Stimulated activated CD4-positive, alpha-beta T cell treated with anti-CD3 and anti-CD28 coated beads, Interleukin-12 subunit alpha, Interleukin-12 subunit beta, amount 100 ng/mL, for 4 hours (primary cell): ENCODE data around the gene ARL16.
A peak's percentile ranks its signal among the peaks of the same experiment; 100 is the strongest.
"Not testable (repeated sequence)": the region's sequence is repeated elsewhere in the genome, so short reads cannot be mapped to it uniquely, and the experiment has no call there.

ENCODE experiments used
- DNase-seq: peaks from one replicate; pipeline ENCODE4 v3.0.0-alpha.2; 2020

The ARL16 gene

GRCh38 chr17:81695211-81695610 lies 11.6 kb upstream of the ARL16 start:
- no peak for DNase-seq

DNA sequence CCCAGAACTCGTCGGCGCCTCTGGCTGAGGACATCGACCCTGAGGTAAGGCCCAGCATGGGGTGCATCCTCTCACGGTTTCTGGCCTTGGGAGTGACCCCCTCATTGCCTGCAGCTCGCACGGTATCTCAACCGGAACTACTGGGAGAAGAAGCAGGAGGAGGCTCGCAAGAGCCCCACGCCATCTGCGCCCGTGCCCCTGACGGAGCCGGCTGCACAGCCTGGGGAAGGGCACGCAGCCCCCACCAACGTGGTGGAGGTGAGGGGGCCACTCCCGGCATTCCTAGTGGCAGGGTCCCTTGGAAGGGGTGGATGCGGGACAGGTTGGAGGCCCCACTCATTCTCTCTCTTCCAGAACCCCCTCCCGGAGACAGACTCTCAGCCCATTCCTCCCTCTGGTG lies 11.2 kb upstream of the ARL16 start:
- no peak for DNase-seq

- no peak for DNase-seq
Measured at GRCh38 chr17:81693509-81694210, 10.1 kb upstream of the ARL16 start.

DNA sequence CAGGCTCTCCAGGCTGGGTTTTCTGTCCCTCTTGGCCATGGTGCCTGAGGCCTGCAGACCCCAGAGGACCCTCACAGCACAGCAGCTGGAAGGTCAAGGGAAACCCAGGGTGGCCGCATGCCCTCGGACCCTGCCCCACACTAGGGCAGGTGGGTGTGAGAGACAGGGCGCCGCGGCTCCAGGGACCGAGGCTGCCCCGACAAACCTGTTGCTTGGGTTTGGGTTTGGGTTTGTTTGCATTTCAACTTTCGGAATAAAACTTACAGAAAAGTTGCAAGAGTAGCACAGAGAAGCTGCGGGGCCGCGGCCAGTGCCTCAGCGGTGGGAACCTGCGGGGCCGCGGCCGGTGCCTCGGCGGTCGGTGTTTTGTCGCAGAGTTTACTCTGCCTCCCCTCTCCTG lies 8.0 kb upstream of the ARL16 start:
- no peak for DNase-seq

DNA sequence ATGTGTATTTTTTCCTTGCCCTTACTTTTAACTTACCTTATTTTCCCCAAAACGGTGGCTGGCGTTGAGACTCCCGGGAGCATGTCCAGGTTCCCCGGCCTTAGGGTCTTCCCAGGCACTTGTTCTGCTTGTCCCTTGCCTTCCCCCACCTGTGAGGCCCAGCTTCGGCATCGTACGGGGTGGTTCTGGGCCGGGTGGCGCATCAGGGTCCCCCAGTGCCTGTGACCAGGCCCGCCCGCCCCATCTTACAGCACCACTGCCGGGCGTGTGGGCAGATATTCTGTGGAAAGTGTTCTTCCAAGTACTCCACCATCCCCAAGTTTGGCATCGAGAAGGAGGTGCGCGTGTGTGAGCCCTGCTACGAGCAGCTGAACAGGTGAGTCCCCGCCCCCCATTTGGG lies 7.6 kb upstream of the ARL16 start:
- DNase-seq = no peak

DNA sequence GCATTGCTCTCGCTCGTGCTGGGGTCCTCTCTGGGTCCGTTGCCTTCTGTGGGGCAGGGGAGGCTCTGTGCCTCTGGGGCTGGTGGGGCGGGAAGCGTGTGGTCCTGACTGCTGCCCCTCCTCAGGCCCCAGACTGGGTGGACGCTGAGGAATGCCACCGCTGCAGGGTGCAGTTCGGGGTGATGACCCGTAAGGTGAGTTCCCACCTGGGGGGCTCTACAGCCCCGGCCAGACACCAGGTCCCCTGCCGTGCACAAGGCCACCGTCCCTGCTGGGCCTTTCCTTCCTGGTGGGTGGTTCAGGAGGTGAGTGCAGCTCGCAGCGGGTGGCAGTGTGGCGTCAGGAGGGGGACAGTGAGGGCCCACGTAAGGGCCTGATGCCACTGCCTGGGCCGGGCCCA lies 7.0 kb upstream of the ARL16 start:
- no peak for DNase-seq

- no peak for DNase-seq
Measured at GRCh38 chr17:81690066-81690465, 6.5 kb upstream of the ARL16 start.

DNA sequence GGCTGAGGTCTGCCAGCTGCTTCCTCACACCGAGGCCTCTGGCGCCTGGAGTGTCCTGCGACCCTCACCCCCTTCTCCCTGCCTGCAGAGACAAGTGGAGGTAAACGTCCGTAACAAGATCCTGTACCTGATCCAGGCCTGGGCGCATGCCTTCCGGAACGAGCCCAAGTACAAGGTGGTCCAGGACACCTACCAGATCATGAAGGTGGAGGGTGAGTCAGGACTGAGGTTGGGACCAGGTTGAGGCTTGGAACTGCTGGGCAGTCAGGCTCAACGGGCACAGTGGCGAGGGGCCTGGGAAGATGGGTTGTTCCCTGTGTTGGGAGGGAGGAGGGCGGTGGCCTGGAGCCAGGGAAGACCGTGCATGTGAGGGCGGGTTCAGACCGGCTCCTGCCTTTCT lies 5.0 kb upstream of the ARL16 start:
- DNase-seq = no peak

DNA sequence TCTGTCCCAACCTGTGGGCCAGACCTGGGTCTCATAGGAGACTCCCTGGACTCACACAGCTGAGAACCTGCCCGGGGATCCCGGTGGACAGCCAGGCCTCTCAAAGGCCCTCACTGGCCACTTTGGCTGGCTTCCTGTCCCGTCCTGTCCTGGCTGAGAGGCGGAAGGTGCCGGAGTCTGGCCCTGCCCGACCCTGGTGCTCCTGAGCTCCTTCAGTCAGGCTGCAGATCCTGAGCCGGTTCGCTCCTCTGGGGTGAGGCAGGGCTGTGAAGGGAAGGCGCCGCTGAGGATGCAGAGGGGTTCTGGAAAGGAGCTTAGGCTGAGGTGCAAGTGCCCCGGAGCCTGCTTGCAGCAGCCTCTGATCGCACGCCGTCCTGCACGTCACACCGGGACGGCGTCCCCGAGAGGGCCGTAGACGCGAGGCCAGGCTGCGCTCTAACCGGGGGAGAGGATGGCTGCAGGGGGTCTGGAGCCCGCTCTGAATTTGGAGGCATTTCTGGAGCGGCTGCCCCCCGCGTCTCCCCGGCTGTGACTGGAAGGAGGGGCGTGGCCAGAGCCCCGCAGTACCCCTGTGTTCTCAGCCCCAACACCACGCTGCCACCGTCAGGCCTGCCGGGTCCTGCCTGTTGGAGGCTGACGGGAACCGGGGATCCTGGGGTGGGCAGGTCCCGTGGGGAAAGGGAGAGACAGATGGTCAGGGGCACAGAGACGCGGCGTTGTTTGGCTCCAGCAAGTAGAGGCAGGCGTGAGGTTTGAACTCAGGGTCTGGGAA lies 4.4 kb upstream of the ARL16 start:
- DNase-seq = no peak

DNA sequence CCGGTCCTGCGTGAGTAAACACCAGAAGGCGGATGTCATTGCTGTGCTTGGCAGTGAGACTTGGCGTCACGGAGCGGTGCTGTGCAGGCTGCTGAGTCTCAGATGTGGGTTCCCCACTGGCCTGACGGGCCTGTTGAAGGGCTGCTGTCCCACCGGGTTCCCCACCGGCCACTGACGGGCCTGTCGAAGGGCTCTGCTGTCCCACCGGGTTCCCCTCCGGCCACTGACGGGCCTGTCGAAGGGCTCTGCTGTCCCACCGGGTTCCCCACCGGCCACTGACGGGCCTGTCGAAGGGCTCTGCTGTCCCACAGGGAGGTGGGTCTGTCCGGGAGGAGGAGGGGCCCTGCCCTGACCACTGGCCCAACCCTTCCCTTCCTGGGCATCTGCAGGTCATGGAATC lies 3.0 kb upstream of the ARL16 start:
- DNase-seq = no peak

GRCh38 chr17:81685108-81685507 lies 1.5 kb upstream of the ARL16 start:
- peak; percentile 50 for DNase-seq

- no peak for DNase-seq
Measured at GRCh38 chr17:81684442-81684911, 880 bp upstream of the ARL16 start.

DNA sequence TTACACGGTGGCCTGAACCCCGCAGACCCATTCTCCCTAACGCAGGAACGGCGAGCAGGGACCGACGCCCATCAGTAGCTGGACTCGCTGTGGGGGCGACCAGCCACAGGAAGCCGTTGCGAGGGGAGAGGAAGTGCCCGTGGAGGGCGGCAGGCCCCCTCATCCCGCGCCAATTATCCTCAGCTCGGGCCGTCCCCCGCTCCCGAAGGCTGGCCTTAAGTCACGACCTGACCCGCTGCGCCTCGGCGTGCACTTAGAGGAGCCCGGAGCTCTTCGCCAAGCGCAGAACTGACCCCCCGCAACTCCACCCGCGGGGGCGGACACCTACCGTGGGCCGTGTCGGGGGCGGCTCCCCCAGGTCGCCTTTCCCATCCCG lies 401 bp downstream of the ARL16 start:
- DNase-seq = no peak

DNA sequence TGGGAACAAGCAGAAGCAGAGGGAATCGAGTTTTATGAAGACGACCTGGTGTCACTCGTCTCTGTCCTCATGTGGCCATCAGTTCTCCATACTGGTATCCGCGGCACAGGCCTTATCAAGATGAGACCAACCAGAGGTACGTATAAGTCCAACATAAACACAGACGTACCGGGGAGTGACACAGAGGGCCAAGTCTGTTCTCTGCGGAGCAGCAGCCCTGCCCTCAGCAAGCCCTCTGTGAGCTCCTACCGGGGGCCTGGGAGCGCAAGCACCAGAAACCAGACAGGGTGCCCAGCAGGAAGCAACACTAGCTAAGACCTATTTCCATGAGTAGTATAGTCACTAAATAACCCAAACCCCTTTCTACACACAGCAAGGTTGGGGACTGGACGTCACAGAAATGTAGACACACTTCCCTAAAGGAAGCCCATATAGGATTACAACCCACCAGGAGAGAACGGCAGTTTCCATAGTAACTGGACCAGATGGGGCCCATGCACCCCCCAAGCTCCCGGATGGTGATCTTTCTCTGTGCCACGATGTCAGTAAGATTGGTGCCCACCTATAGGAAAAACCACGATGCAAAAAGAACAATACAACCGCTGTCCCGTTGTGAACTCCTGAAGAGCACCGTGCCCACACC lies 911 bp downstream of the ARL16 start:
- no peak for DNase-seq

DNA sequence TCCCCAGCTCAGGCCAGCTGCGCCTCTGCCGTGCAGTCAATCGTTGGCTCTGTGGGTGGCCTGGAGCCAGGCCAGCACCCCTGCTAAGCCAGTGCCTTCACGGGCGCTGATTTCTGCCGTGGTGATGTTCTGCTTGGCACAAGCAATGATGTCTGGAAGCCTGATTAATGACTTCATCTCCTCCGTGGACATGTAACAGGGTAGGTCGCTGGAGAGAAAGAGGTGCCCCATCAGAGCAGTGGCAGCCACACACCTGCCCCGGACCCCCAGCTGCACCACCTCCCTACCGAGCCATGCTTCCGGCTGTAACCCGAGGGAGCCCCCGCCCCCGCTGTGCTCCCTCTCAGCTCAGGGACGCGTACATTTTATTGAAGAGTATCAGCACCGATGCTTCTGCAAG lies 1.9 kb downstream of the ARL16 start:
- DNase-seq = no peak

DNA sequence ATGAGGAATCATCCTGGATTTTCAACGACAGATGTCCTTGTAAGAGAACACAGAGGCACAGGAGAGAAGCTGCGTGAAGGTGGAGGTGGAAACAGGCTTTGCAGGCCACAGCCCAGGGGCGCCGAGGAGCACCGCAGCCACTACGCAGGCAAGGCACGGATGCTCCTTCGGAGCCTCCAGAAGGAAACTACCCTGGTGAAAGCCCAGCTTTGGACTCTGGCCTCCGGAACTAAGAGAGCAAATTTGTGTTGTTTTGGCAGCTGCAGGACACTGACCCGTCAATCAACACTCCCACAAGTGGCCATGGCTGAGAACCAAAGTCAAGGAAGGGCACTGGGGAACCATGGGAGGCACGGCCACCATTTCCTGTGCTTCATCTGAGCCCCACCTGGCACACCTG lies 3.4 kb downstream of the ARL16 start:
- DNase-seq = no peak

DNA sequence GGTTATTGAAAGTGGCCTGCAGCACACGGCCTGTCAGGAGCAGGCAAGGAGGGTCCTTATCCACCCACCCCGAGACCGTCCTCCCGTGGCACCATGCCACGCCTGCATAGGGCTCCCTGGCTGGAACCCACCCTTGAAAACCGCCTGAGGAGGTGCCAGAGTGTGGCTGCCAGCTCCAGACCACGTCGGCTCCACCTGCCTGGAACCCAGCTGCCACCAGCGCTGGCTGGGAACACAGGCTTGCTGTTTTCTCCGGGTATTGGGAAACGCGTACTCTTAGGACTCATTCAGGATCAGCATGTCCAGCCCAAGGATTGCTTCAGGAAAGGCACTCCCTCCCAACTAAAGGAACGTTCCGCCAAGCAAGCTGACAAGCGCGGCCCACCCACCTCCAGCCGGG lies 6.7 kb downstream of the ARL16 start:
- DNase-seq = no peak

DNA sequence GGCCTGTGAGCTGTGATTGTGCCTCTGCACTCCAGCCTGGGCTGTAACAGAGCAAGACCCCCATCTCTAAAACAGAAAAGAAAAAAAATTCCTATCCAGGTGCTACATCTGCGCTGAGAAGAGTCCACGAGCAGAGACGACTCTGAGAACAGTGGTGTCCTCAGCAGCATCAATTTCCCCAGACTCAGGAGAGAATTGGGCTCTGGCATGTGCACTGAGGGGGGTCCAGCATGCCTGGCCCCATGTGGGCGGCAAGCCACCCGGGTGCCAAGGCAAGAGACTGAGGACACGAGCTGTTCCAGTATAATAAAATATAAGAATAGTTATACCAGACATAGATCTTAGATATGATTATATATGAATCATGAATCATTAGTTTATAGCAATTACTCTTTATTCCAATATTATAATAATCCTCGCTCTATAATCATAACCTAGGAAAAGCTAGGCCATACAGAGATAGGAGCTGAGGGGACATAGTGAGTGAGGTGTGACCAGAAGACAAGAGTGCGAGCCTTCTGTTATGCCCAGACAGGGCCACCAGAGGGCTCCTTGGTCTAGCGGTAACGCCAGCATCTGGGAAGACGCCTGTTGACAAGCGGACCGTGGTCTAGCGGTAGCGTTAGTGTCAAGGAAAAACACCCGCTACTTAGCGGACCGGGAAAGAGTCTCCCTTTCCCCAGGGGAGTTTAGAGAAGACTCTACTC lies 7.9 kb downstream of the ARL16 start:
- DNase-seq = not testable (repeated sequence)

GRCh38 chr17:81673561-81674258 lies 9.9 kb downstream of the ARL16 start:
- DNase-seq = no peak

DNA sequence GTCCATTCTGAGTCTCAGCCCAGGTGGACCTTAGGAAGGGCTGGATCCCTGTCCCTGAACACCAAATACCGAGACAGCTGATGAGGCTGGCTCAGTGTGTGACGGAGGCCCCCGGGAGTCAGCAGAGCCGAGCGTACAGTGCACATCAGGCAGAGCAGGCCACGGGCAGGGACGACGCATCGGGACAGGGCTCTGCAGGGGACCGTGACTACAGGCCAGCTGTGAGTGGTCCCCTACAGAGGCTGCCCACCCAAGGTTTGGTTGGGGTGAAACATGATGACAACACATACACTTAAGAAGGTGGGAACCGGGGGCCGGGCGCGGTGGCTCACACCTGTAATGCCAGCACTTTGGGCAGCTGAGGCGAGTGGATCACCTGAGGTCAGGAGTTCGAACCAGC lies 10.6 kb downstream of the ARL16 start:
- DNase-seq = no peak

- no peak for DNase-seq
Measured at GRCh38 chr17:81672504-81672903, 11.1 kb downstream of the ARL16 start.

DNA sequence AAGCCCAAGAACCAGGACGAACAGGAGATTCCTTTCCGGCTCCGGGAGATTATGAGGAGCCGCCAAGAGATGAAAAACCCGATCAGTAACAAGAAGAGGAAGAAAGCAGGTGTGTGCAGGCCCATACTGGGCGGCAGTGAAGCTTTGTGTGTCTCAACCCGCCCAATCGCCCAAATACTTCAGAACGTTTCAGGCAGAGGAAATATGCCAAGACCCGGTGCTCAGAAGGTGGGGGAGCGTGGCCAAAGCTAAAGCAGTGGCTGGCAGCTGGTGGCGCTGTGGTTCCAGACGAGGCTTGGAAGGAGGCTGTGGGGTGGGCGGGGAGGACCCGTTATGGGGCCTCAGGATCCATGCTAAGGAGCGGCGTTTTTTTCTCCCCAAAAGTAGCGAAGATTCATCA lies 15.8 kb downstream of the ARL16 start:
- no peak for DNase-seq
